Tongue (tissue), 2 donors: Measurements from ENCODE around the gene FYN. TPM values are rescaled to one million over a fixed set of nuclear protein-coding genes. Genes with fewer than 3 reads are reported as not detected.
"Not testable (repeated sequence)": the region's sequence is repeated elsewhere in the genome, so short reads cannot be mapped to it uniquely, and the experiment has no call there.

Experiments
- DNase-seq: peaks from one replicate; pipeline ENCODE4 v3.0.0-alpha.2; 2015
- total RNA-seq: library from RNA; depleted of rRNA; stranded (reverse); fragments of >200 nt; gene quantifications from one replicate; pipeline ENCODE4 v1.2.3, GENCODE V29; 2014

FYN gene
- total RNA-seq, result 139 TPM

DNA sequence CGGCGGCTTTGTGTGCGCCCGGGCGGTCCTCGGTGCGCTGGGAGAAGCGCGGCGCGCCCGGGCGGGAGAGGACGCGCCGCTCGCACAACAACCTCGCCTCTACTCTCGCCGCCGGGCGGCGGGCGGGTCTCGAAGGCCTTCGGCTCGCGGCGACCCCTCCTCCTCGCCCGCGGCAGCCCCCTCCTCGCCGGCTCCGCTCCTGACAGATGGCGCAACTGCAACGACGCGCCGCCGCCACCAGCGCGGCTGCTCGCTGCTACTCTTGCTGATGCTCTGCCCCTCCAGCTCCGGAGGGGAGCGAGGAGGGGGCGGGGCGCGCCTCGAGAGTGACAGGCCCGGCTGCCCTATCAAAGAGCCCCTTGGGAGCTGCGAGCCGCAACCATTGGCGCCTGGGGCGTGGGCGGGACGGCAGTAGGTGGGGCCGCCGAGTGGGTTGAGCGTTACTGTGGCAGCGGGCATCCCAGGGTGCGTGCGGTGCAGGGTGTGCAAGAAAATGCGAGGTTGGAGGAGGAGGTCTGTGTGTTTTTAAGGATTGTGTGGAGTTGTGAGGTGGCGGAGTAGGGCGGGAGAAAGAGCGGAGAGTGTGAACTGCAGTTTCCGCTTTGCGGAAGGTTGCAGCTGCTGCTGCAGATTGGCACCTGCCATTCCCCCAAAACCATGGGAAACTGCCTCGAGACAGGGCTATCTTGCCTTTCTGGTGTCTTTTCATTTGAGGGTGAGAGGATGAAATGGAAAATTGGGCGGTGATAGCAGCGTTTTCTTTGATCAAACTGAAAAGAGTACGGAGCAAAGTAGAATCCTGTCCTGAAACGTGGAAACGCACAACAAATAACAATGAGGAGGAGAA is at the start of gene FYN:
TSS of gene FYN (minus strand) at position 275 of the 847 bp plus-strand sequence. CDS start 153,401 bp downstream, outside the sequence.
- DNase-seq, result peak; percentile 99

DNA sequence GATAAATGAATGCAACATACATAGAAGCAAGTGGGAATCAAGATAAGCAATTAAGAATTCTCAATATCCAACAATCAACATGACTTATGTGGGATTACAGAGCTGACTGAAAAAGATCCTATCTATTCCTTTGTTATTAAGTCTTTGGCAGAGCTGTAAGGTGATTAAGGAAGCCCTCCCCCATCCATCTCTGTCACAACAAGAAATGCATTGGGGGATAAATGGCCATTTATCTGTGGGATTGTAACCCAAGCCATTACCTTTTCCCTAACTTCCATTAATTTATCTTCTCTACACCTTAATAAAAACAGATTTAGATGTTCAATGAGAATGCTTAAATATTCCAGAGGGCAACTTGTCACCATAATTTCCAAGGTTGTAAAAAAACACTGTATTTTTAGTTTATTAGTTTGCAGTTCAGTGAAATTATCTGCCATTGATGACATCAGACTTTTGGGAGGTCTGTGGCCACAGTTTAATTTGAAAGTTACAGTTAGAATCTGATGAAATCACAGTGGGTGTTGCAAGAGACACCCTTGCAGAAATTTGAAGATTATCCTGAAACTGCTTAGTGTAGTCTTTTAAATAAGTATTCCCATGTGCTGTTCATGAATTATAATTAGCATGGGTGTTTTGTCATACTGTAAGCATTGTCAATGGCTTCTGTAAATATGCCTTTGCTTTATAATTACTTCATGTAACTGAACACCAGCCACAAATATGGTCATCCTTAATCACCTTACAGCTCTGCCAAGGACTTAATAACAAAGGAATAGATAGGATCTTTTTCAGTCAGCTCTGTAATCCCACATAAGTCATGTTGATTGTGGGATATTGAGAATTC is 49.4 kb upstream of the FYN start:
- DNase-seq, result no peak

DNA sequence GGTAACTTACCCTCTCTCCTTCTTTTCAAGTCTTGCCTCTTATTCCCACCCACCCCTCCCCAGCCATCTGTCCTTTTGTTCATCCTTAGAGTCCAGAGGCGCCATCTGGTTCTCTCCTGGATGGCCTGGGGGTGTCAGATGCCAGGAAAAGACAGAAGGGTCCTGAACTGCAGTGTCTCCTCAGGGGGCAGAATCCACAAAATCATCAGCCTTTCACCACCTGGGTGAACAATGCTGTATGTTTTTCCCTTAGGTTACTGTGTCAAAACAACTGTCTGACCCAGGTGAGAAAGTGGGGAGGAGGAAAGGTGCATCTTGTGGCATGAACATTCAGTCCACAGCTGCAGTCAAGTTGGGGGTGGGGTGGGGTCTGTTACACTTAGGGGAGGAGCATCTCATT is 47.9 kb upstream of the FYN start:
- no peak for DNase-seq

DNA sequence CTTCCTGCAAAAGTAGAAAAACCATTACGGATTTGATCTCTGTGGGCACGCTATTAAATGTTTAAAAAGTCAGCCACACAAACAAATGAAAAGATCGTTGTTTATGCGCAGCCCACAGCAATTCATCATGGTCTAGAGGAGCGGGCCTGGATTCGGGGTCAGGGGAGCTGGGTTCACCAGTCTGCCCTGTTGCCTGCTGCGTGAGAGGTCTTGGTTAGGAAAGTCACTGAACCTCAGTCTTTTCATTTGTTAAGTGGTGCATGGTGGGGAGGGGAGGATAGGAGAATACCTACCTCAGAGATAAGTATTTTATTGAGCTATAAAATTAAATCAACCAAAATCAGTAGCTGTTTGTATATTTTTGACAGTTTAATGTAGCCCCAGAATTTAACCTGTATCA is 47.3 kb upstream of the FYN start:
- no peak for DNase-seq

DNA sequence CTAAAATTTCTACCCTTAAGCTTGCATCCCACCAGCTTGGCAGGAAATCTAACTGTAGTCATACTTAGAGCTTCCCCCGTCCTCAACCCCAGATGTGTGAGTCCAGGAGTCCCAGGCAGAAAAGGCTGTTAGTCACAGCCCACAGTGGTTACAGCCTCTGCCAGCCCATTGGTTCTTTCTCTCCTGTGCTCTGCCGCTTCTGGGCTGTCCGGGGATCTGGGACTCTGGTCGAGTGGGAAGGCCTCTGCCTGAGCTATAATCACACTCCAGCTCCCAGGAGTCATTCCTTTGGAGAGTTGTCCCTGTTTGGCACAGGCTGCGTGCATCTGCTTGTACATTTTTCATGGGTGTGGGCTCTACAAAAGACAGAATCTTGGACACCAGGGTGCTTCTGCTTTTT is 45.6 kb upstream of the FYN start:
- peak; percentile 92 for DNase-seq

DNA sequence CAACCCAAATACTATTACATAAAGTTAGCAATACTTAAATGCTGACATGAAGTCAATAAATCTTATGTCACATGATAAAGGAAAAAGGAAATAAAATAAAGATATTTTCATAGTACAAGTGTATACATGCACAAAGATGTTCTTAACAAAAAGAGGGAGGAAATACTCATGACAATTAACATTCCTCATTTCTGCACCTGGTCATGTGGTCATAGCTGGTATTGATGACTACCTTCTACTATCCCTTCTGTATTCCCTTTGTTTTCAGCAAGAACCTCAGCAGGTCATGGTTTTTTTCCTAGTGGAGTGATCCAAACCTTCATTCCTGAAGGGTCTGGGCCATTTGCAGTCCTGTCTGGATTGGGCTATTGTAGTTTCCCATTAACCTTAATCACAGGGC is 43.5 kb upstream of the FYN start:
- no peak for DNase-seq

DNA sequence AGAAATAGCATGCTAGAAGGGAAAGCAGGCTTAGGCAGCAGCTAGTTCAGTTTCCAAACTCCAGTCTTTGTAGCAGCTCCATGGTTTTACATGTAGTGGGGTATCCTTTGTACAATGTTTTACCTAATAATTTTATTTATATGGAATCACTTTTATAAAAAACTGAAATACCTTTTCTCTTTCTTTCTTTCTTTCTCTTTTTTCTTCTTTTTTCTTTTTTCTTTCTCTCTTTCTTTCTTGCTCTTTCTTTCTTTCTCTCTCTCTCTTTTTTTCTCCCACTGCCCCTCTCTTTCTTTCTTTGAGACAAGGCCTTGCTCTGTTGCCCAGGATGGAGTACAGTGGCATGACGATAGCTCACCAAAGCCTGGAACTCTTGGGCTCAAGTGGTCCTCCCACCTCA is 41.4 kb upstream of the FYN start:
- DNase-seq, result no peak

DNA sequence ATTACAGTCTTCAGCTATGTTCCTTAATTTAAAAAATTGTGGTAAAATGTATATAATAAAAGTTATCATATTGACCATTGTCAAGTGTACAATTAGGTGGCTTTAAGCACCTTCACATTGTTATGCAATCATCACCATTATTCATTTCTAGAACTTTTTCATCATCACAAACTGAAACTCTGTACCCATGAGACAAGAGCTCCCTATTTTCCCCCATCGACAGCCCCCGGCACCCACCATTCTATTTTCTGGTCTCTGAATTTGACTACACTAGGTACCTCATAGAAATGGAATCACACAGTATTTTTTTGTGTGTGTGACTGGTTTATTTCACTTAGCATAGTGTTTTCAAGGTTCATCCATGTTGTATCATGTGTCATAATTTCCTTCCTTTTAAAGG is 39.7 kb upstream of the FYN start:
- DNase-seq, result no peak

DNA sequence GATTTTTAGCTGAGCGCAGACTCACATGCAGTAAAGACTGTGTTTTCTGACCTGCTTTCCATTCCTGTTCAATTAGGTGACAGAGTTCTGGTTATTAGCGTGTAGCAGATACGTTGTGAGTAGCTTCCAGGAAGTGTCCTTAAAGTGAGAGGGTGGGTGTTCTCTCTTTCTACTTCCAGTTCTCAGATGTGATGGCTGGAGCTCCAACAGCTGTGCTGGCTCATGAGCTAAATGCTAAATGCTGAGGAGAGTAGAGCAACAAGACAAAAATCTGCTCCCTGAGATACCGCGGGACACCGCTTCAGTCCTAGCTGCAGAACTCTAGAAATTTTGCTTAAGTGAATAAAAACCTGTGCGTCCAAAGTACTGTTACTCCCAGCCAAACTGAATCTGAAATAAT is 38.2 kb upstream of the FYN start:
- no peak for DNase-seq

DNA sequence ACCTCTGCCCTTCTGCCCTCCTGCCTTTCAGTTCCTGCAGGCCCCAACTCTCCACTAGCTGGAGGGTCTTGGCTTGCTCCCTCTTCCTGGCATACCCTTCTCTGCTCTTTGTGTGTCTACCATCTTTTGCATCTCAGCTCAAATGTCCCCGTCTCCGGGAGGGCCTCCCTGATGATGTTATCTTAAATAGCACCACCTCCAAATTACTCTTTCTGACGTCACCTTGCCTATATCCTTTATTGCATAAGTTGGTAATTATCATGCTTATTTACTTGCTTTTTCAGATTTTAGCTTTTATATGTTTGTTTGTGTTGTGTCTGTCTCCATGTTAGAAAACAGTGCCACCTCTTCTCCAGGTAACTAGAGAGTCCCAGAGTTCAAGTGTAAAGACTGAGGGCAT is 36.0 kb upstream of the FYN start:
- DNase-seq, result no peak

DNA sequence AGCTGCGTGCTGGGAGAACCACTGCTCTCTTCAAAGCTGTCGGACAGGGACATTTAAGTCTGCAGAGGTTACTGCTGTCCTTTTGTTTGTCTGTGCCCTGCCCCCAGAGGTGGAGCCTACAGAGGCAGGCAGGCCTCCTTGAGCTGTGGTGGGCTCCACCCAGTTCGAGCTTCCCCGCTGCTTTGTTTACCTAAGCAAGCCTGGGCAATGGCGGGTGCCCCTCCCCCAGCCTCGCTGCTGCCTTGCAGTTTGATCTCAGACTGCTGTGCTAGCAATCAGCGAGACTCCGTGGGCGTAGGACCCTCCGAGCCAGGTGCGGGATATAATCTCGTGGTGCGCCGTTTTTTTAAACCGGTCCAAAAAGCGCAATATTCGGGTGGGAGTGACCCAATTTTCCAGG is 35.1 kb upstream of the FYN start:
- DNase-seq, result not testable (repeated sequence)

DNA sequence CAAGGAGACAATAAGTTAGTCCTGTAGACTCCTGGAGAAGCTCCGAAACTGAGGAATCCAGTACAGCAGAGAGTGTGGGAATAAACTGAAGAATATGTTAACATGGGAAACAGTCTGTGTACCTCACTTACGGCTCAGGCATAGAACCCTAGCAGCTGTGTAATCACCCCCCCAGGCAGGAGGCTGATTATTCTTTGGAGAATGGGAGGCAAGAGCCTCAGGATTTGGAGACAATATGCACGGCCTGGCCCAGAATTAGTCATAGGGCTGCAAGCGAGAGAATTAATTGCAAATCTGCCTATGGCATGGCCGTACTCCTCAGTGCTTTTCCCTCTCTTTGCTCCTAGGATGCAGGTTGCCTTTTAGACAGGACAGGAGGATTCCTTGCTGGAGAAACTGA is 27.5 kb upstream of the FYN start:
- DNase-seq, result no peak

DNA sequence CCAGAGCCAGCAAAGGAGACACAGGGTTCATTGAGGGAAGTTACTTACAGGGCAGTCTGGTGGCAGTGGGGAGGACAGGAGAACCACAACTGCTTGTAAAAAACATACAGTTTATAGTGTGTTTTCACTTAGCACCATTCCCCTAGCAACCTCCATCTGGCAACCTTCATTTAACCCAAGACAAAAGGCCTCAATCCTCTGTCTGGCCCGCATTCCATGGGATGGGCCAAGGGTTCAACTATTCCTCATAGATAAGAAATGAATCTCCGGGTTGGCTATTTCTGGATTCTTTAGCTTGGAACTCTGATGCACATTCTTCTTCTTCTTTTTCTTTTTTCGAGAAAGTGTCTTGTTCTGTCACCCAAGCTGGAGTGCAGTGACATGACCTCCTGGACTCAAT is 26.3 kb upstream of the FYN start:
- DNase-seq, result no peak

DNA sequence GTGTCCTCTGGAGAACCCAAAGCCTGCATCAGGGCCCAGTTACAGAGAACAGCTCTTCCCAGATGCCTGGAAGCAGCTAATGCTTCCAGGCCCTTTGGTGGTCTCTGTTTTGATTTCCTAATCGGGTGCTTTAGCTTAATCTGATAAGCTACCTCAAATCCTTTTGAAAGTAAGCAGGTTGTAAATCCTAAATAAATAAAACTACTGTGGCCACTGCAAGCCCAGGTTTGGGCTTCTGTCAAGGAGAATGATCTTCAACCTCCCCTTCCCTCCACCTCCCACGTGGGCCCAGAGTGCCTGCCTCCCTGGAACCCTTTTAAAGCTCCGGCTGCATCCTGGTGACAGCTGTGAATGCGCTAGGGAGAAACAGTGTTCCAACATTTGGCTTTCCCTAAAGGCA is 25.2 kb upstream of the FYN start:
- peak; percentile 9 for DNase-seq

DNA sequence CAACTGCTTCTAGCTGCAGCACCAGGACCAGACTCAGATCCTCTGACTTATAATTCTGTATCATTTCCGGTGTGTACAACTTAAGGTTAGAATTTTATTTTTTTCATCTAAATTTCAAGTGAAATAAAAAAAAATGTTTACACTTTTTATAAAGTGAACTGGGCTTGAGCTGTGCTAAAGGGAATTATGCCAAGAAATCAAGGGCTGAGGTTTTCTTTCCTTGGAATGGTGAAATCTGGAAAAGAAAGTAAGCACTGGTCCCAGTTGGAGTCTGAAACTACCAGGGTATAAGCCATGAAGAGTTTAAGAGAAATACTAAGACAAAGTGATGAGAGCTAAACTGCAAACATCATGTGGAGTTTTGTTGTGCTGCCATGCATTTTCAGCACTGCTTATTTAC is 21.7 kb upstream of the FYN start:
- no peak for DNase-seq

DNA sequence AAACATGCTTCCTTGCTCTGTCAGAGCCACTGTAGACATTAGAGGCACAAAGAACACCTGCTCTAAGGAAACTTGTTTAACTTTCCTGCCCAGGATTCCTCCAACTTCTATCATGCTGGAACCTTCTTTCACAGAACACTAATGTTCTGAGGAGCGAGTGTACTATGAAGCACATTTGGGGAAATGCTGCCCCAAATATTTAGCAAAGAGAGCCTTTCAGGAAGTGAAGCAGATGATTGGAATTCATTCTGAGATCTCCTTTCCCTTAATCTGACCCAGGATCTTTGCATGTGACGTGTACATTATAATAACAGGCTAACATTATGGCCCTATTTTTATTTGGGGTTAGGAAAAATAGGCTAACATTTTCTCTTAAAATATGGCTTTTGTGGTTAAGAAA is 21.0 kb upstream of the FYN start:
- DNase-seq, result no peak

DNA sequence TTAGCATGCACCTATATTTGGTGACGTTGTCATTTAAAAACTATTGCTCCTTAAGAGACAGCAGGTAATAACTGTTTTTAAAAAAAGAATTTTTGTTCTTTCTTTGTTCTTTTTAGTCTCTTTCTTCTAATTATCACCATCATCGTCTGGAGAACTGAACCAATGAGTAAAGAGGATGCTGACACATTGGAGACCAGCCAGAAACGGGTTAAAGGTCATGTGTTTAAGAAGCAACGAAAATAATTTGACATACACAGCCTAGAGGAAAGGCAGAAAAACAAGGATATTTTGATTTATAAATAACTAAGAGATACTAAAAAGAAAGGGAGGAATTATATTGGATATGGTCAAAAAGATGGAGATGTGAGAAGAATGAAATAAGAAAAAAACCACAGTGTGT is 19.2 kb upstream of the FYN start:
- DNase-seq, result no peak

DNA sequence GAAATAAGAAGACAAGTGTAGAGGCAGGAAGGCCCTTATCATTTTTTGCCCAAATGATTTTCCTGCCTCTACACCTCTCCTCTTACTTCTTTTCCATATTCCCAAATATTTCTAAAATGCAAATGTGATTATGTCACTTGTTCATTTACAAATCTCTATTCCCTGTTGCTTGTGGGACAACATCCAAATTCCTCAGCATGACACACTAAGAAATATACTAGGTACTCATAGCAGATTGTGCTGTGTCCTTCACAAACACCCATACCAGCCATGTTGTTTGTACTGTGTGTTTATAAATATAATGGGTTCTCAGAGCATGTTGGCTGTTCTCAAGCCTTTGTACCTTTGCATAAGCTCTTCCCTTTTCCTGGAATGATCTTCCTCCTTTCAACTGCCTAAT is 17.7 kb upstream of the FYN start:
- DNase-seq, result no peak

DNA sequence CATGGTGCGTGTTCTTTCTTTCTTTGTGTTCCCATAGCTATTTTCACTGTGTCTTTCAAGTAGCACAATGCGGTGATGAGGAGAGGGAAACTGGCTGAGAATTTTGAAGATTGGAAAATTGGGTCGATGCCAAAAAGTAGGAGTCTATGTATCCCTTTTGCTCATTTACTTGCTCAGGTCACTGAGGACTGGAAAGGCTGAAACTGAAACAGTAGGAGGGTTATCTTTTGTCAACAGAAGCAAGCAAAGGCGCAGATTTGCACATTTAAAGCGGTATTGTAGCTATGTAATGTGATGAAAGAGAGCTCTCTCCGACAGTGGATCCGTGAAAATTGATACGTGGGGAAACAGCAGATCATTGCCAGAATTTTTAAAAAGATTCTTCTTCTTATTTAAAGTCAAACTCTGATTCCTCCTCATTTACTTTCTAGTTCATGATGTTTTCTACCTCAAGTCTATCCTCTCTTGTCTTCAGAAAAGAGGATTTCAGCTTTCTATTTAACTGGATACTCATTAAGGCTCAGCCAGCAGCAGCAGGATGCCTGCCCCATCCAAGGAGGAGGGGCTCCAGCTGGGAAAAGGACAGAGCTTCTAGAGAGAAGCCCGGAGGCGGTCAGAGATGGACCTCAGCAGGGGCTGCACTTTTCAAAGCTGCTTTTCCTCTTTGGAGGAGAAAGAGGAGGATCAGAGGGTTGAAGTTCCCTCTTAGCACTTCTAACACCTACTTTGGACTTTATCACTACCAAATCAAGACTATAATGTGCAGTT is 15.9 kb upstream of the FYN start:
- DNase-seq, result peak; percentile 84

DNA sequence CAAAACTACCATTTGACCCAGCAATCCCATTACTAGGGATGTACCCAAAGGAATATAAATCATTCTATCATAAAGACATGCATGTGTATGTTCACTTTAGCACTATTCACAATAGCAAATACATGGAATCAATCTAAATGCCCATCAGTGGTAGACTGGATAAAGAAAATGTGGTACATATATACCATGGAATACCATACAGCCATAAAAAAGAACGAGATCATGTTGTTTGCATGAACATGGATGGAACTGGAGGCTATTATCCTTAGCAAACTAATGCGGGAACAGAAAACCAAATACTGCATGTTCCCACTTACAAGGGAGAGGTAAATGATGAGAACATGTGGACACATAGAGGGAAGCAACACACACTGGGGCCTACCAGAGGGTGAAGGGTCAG is 13.5 kb upstream of the FYN start:
- DNase-seq, result not testable (repeated sequence)

DNA sequence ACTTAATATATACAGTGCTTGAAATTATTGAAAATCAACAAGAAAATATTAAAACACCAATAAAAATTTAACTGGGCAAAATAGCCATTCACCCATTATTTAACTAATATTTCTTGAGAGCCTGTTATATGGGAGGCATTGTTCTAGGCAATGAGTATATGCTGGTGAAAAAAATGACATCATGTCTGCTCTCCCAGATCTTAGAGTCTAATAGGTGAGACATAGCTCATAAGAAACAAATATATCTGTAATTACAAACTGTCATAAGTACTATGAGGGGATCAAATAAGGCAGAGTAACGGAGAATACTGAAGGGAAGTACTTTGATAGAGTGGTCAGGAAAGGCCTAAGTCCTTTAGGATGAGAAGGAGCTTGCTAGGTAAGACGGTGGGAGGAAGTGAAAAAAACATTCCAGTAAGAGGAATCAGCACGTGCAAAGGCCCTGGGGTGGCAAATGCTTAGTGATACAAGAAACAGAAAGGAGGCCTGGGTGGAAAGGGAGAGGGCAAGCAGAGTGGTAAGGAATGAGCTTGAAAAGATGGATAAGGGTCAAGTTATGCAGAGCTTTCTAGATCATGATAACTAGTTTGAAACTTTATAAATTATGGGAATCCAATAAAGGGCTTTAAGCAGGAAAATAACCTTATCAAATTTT is 12.2 kb upstream of the FYN start:
- DNase-seq, result no peak

DNA sequence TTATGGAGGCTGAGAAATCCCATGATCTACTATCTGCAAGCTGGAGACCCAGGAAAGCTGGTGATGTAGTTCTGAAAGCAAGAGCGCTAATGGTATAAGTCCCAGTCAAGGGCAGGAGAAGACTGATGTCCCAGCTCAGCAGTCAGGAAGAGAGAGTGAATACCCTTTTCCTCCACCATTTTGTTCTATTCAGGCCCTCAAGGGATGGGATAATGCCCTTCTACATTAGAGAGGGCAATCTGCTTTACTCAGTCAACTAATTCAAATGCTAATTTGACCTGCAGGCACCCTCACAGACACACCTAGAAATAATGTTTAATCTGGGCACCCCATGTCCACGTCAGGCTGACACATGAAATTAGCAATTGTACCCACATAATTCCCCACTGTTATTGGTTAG is 10.8 kb upstream of the FYN start:
- no peak for DNase-seq
